Choroid plexus epithelial cell (primary cell): ENCODE results near the gene CACNG3.

Experiments
- DNase-seq: peaks from one replicate; pipeline ENCODE4 v3.0.0-alpha.2; 2010; ENCODE audit warnings: low read depth
- H3K4me3 ChIP-seq: 2 replicates; pipeline ENCODE4 v1.5.1; 2011; ENCODE audit warnings: low read depth, mild to moderate bottlenecking, control low read depth, low read length, moderate library complexity
- TF ChIP-seq, protein P1 (sequence below): conservative IDR thresholded peaks from 2 replicates; pipeline ENCODE4 v1.5.1; 2011; ENCODE audit warnings: low read depth, mild to moderate bottlenecking, control low read depth, inconsistent platforms, low read length, moderate library complexity

CACNG3 gene

DNA sequence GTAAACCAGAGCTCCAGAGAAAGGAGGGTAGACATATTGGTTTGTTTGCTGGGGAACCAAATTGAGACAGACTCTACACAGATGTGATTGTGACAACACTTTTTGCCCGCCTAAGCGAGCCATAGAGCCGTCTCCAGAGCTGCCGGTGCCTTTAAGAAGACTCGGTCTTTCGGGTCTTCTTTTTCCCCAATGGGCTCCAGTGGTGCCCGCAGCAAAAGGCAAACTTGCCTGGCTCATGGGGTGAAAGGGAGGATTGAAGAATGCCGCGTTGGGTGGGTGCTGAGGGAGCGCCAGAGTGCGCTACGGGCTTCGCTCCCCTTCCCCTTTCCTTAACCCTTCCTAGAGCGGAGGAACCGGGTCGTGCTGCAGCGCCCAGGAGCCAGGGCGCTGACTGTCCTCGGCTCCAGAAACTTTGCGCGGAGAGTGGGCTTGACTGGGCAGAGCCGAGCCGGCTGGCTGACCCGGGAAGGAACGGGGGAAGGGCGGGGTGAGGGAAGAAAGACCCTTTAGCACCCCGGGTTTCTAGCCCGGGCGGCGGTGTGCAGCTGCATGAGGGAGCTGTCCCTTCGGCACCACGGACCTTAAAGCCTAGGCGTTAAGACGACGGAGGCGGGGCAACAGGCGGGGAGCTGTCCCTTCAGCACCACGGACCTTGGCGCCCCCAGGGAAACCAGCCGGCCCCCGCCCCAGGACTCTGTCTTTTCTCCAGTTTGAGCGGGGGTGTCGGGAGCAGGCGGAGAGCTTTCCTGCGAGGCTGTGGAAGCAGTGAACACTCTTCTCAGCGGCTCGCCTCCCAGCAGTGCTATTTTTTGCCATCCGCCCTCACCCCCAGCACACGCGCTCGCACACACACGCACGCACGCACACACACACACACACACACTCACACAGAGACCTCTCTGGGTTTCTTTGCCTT lies at the start of gene CACNG3:
TSS of gene CACNG3 (plus strand) at position 880 of the 916 bp plus-strand sequence. CDS start 420 bp downstream, outside the sequence.
- DNase-seq = peak; percentile 11
- TF ChIP-seq, protein P1, sequence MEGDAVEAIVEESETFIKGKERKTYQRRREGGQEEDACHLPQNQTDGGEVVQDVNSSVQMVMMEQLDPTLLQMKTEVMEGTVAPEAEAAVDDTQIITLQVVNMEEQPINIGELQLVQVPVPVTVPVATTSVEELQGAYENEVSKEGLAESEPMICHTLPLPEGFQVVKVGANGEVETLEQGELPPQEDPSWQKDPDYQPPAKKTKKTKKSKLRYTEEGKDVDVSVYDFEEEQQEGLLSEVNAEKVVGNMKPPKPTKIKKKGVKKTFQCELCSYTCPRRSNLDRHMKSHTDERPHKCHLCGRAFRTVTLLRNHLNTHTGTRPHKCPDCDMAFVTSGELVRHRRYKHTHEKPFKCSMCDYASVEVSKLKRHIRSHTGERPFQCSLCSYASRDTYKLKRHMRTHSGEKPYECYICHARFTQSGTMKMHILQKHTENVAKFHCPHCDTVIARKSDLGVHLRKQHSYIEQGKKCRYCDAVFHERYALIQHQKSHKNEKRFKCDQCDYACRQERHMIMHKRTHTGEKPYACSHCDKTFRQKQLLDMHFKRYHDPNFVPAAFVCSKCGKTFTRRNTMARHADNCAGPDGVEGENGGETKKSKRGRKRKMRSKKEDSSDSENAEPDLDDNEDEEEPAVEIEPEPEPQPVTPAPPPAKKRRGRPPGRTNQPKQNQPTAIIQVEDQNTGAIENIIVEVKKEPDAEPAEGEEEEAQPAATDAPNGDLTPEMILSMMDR = no peak
- no peak within 1 kb of the TSS for H3K4me3 ChIP-seq

- TF ChIP-seq, protein P1 = no peak
- no peak overlapping the region for H3K4me3 ChIP-seq
- no peak for DNase-seq
Measured at GRCh38 chr16:24206926-24207325, 49.2 kb upstream of the CACNG3 start.

DNA sequence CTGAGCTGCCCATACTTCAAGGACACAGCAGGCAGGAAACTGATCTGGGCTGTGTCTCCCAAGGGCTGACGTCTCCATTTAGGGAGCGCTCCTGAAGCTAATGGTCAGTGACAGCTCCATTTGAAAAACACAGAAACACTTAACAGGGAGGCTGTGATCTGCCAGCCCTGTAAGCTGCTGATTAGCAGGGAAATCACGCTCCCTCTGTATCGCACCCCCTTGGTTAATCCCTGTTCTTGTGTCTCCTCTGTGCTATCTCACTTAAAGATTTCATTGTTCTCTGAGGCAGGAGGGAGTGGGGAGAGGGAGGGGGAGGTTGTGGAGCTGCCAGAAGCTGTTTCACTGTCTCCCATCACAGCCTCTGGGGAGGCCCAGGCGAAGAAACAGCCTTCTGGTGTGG lies 47.4 kb upstream of the CACNG3 start:
- TF ChIP-seq, protein P1 = no peak

GRCh38 chr16:24214992-24215391 lies 41.1 kb upstream of the CACNG3 start:
- no peak overlapping the region for H3K4me3 ChIP-seq
- no peak for DNase-seq
- TF ChIP-seq, protein P1 = no peak

More for the DNA sequence above, 47.4 kb upstream of the CACNG3 start:
- H3K4me3 ChIP-seq = no peak overlapping the region
- DNase-seq = no peak

GRCh38 chr16:24216961-24217360 lies 39.2 kb upstream of the CACNG3 start:
- TF ChIP-seq, protein P1 = no peak
- DNase-seq = no peak
- H3K4me3 ChIP-seq = no peak overlapping the region

- no peak overlapping the region for H3K4me3 ChIP-seq
- TF ChIP-seq, protein P1 = no peak
- no peak for DNase-seq
Measured at GRCh38 chr16:24217461-24217860, 38.7 kb upstream of the CACNG3 start.

- no peak overlapping the region for H3K4me3 ChIP-seq
- no peak for DNase-seq
- TF ChIP-seq, protein P1 = no peak
Measured at GRCh38 chr16:24218299-24218698, 37.8 kb upstream of the CACNG3 start.
